MV-4-11 (cell line): Measurements from ENCODE around the gene MFRP.
A peak's percentile ranks its signal among the peaks of the same experiment; 100 is the strongest.

ENCODE experiments used
- DNase-seq: peaks from one replicate; lab custom pipeline; 2025; lab: John Stamatoyannopoulos, UW

Gene MFRP

GRCh38 chr11:119338318-119338890 lies 8.1 kb downstream of the MFRP start:
- DNase-seq = peak; percentile 46

- no peak for DNase-seq
These were observed 8.8 kb downstream of the MFRP start for GRCh38 chr11:119337581-119338317.

GRCh38 chr11:119336744-119337469 lies 9.6 kb downstream of the MFRP start:
- no peak for DNase-seq

GRCh38 chr11:119335655-119336543 lies 10.6 kb downstream of the MFRP start:
- no peak for DNase-seq

GRCh38 chr11:119335091-119335654 lies 11.3 kb downstream of the MFRP start:
- DNase-seq = no peak

- DNase-seq = peak; percentile 98
These were observed 12.2 kb downstream of the MFRP start, which contains the start of gene RNF26 for GRCh38 chr11:119334174-119334930. RNF26 (plus strand) TSS chr11:119334527; CDS start chr11:119335123, 596 bp downstream.

- no peak for DNase-seq
These were observed 14.3 kb downstream of the MFRP start for GRCh38 chr11:119332111-119332765.

GRCh38 chr11:119330237-119330636 lies 16.3 kb downstream of the MFRP start:
- DNase-seq = no peak

- DNase-seq = no peak
These were observed 17.2 kb downstream of the MFRP start for GRCh38 chr11:119329320-119329719.

- no peak for DNase-seq
These were observed 22.3 kb downstream of the MFRP start for GRCh38 chr11:119324189-119324588.

GRCh38 chr11:119323532-119324033 lies 22.9 kb downstream of the MFRP start:
- DNase-seq = peak; percentile 54

GRCh38 chr11:119322921-119323531 lies 23.5 kb downstream of the MFRP start:
- no peak for DNase-seq

- DNase-seq = peak; percentile 32
These were observed 24.2 kb downstream of the MFRP start for GRCh38 chr11:119322360-119322739.

- no peak for DNase-seq
These were observed 25.6 kb downstream of the MFRP start for GRCh38 chr11:119320776-119321524.

GRCh38 chr11:119320240-119320775 lies 26.2 kb downstream of the MFRP start:
- DNase-seq = no peak

GRCh38 chr11:119319700-119320239 lies 26.7 kb downstream of the MFRP start:
- no peak for DNase-seq

GRCh38 chr11:119319136-119319699 lies 27.3 kb downstream of the MFRP start:
- DNase-seq = no peak
